GM13976 (cell line): ENCODE data around the gene ALB.

Source experiments
- DNase-seq: peaks from one replicate; pipeline ENCODE4 v3.0.0; 2012; ENCODE audit warnings: low spot score
- CTCF ChIP-seq: IDR thresholded peaks from 2 replicates; pipeline ENCODE4 v1.5.1; 2012; ENCODE audit warnings: borderline replicate concordance, mild to moderate bottlenecking; ENCODE audit not compliant: insufficient read depth; ENCODE audit errors: extremely low read depth, missing control alignments, control extremely low read depth
- in situ Hi-C: fragments of 300-500 bp; cut with MboI; formaldehyde crosslinking; loops from one replicate; pipeline ENCODE4 v1.12.0; 2022; ENCODE audit warnings: low sequenced_read_pairs, mixed read lengths, inconsistent platforms; ENCODE audit not compliant: unreplicated experiment

The ALB gene

DNA sequence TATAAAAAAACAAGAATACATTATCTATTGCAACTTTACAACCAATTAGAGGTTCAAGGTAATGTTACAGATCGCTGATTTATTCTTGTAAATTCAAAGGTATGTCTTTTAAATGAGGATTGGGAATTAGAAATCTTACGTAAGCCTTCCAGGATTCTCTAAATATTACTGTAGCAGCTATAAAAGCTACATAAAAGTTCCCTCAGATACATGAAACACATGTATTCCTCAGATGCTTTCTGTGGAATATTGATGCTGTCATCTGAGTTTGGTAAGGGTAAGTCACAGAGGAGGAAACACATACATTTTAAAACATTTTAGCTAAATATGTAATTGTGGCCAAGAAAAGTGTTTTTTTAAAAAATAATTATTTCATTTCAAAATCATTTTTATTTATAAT lies 35.4 kb downstream of the ALB start:
- DNase-seq: no peak
- in situ Hi-C loops: no loop called here
- TF ChIP-seq CTCF: no peak

GRCh38 chr4:73439991-73440390 lies 35.9 kb downstream of the ALB start:
- TF ChIP-seq CTCF: no peak
- no peak for DNase-seq
- in situ Hi-C loops: no loop called here

GRCh38 chr4:73440653-73441052 lies 36.6 kb downstream of the ALB start:
- in situ Hi-C loops: no loop called here
- DNase-seq: no peak
- no peak for TF ChIP-seq CTCF

GRCh38 chr4:73442275-73442674 lies 38.2 kb downstream of the ALB start:
- in situ Hi-C loops: no loop called here

DNA sequence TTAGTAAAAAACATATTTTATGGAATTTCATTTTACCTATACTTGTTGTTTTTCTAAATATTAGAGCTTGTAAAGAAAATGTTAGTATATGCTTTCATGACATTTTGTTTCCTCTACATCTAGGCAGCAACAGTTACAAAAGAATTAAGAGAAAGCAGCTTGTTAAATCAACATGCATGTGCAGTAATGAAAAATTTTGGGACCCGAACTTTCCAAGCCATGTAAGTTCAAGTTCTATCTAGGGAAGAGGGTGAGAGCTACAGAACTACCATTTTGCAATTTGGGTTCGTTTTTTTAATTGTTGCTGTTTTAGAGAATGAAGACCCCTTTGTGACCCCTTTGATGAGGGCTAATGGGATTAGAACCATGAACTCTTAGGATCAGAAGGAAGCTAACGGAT lies 39.1 kb downstream of the ALB start:
- no peak for DNase-seq
- no peak for TF ChIP-seq CTCF
- in situ Hi-C loops: no loop called here

More at GRCh38 chr4:73442275-73442674, 38.2 kb downstream of the ALB start:
- DNase-seq: no peak
- no peak for TF ChIP-seq CTCF

DNA sequence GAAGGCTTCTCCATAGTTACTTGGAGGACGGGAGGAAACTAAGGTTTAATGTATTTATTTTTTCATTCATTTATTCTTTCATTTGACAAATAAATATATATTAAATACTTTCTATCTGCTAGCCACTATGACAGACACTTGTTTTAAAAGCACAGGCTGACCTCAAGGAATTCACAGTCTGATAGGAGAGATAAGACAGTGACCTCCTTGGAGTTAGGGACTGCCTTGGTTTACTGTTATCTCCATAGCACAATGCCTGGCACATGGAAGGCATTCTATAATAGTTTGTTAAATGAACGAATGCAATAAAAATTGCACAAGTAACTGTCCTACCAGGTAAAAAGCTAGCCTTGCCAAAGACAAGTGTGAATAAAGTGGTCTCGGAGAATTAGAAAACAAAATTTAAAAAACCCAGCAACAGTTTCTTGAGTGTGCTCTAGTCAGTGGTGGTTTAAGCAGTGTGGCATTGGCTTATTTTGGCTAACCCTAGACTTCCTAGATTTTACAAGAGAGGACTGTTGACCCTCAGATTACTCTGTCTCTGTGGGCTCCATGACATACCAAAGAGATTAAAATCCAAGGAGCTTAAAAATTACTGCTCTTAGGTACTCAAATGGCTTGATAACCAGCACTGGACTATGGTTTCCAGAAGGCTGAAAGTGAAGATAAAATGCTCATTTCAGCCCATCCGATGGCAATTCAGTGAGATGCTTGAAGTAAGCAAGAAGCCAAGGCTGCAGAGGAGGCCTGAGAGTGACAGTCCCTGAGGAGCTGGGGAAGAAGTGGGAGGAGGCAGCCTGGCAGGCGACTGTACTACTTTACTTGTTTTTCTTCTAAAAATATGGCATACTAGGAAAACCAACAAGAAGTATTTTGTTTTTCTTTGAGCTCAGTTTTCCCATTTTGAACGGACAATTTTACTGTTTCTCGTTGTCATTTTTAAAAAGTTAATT lies 41.6 kb downstream of the ALB start:
- in situ Hi-C loops: no loop called here
- TF ChIP-seq CTCF: no peak
- DNase-seq: no peak
